GM12878 (cell line): ENCODE measurements around the gene CATSPER3. TPM values are rescaled to one million over a fixed set of nuclear protein-coding genes. Genes with fewer than 3 reads are reported as not detected.

Source experiments
- ATAC-seq: fragments of 200-7000 bp; cut with Tn5 transposase; 3 replicates; pipeline ENCODE4 v1.9.1; 2020; ENCODE audit warnings: mild to moderate bottlenecking, moderate library complexity
- BruUV-seq: library from RNA; stranded (reverse); fragments of 400-500 nt; replicated peaks from 2 replicates; lab custom pipeline; 2021; lab: Mats Ljungman, UMichigan
- CTCF ChIA-PET: fragments of 300-600 bp; sonication (Branson Sonifier 250); formaldehyde crosslinking; extraction: SDS; loops from one replicate; lab custom pipeline; 2021; ENCODE audit warnings: inconsistent platforms; lab: Yijun Ruan, JAX
- POLR2A ChIA-PET: fragments of 350-600 bp; formaldehyde crosslinking; extraction: SDS; loops from one replicate; lab custom pipeline; 2021; ENCODE audit warnings: inconsistent platforms; lab: Charles Lee
- RAD21 ChIA-PET: fragments of 300-600 bp; sonication (Branson Sonifier 250); formaldehyde crosslinking; loops from one replicate; lab custom pipeline; 2023; ENCODE audit warnings: antibody characterized with exemption; ENCODE audit not compliant: unreplicated experiment; lab: Charles Lee
- SMC1A ChIA-PET: fragments of 300-600 bp; sonication (Branson Sonifier 250); formaldehyde crosslinking; loops from one replicate; lab custom pipeline; 2023; ENCODE audit not compliant: unreplicated experiment, uncharacterized antibody; lab: Charles Lee
- DNase-seq: peaks from one replicate; pipeline ENCODE4 v3.0.0-alpha.2; 2011; ENCODE audit warnings: low read depth, low spot score
- FAIRE-seq: peaks from 3 replicates; lab custom pipeline; 2011; peaks lifted over from hg19 to GRCh38; lab: Jason Lieb, UNC
- H2AFZ ChIP-seq: 2 replicates; pipeline ENCODE4 v1.6.0; 2011; ENCODE audit warnings: low read depth, low read length, control low read depth; ENCODE audit not compliant: control insufficient read depth
- H3K27ac ChIP-seq: 2 replicates; pipeline ENCODE4 v1.5.1; 2011; ENCODE audit warnings: control low read depth; ENCODE audit not compliant: control insufficient read depth, insufficient read depth
- H3K27me3 ChIP-seq, 2 experiments: replicated peaks in 1 of 2; 2 replicates each; pipeline versions ENCODE4 v1.6.0 to v1.6.1; 2011; ENCODE audit warnings: low read length in 1 of 2; ENCODE audit not compliant: control insufficient read depth in 2 of 2, insufficient read depth in 2 of 2
- H3K36me3 ChIP-seq, 2 experiments: 2 replicates each; pipeline ENCODE4 v1.5.1; 2011; ENCODE audit warnings: low read length in 1 of 2; ENCODE audit not compliant: control insufficient read depth in 2 of 2, insufficient read depth in 2 of 2
- H3K4me1 ChIP-seq: 2 replicates; pipeline ENCODE4 v1.6.1; 2011; ENCODE audit warnings: mild to moderate bottlenecking, low read length, moderate library complexity, mixed read lengths; ENCODE audit not compliant: control insufficient read depth, insufficient read depth
- H3K4me2 ChIP-seq: 2 replicates; pipeline ENCODE4 v1.6.0; 2011; ENCODE audit warnings: control low read depth; ENCODE audit not compliant: control insufficient read depth, insufficient read depth
- H3K4me3 ChIP-seq: fragments of 200-600 bp; sonication (generic); 2 replicates; pipeline ENCODE4 v1.5.1; 2016
- H3K79me2 ChIP-seq: 2 replicates; pipeline ENCODE4 v1.6.0; 2011; ENCODE audit warnings: low read length; ENCODE audit not compliant: control insufficient read depth, insufficient read depth
- H3K9ac ChIP-seq: 2 replicates; pipeline ENCODE4 v1.8.0; 2011; ENCODE audit warnings: low read length, control low read depth, mixed read lengths; ENCODE audit not compliant: control insufficient read depth, insufficient read depth
- H3K9me3 ChIP-seq: replicated peaks from 3 replicates; pipeline ENCODE4 v1.5.1; 2011; ENCODE audit warnings: mild to moderate bottlenecking, low read length; ENCODE audit not compliant: control insufficient read depth, insufficient read depth
- H4K20me1 ChIP-seq: 2 replicates; pipeline ENCODE4 v1.6.0; 2011; ENCODE audit not compliant: control insufficient read depth, insufficient read depth
- ASH2L ChIP-seq: fragments of 300-600, 200-600 bp; sonication (generic); IDR thresholded peaks from 2 replicates; pipeline ENCODE4 v1.6.1; 2017; ENCODE audit warnings: low read depth, mild to moderate bottlenecking, borderline replicate concordance
- BMI1 ChIP-seq: fragments of 450-650 bp; IDR thresholded peaks from 2 replicates; pipeline ENCODE4 v1.6.1; 2016; ENCODE audit warnings: mild to moderate bottlenecking, moderate library complexity, borderline replicate concordance
- CEBPB ChIP-seq, 2 experiments: fragments of 150-350 bp in 1 of 2; IDR thresholded peaks; 2 replicates each; pipeline ENCODE4 v1.6.1; 2012 to 2014; ENCODE audit warnings: low read depth in 2 of 2, low read length in 2 of 2, borderline replicate concordance in 1 of 2, inconsistent platforms in 1 of 2
- CREB1 ChIP-seq: IDR thresholded peaks from 2 replicates; pipeline ENCODE4 v1.6.1; 2012; ENCODE audit warnings: low read depth, mild to moderate bottlenecking, inconsistent platforms
- EZH2 ChIP-seq: IDR thresholded peaks from 2 replicates; pipeline ENCODE4 v1.6.1; 2012; ENCODE audit warnings: low read depth, mild to moderate bottlenecking, control low read depth, inconsistent platforms, low read length, borderline replicate concordance; ENCODE audit not compliant: control insufficient read depth
- GABPA ChIP-seq: IDR thresholded peaks from 2 replicates; pipeline ENCODE4 v1.6.1; 2014; ENCODE audit warnings: antibody characterized with exemption, low read depth, mild to moderate bottlenecking, inconsistent platforms
- JUNB ChIP-seq: IDR thresholded peaks from 2 replicates; pipeline ENCODE4 v1.6.1; 2016; ENCODE audit warnings: antibody characterized with exemption, mild to moderate bottlenecking
- KDM1A ChIP-seq: fragments of 200-600 bp; sonication (generic); IDR thresholded peaks from 2 replicates; pipeline ENCODE4 v1.6.1; 2016; ENCODE audit warnings: borderline replicate concordance
- MEF2B ChIP-seq: fragments of 450-650 bp; IDR thresholded peaks from 2 replicates; pipeline ENCODE4 v1.6.1; 2018; ENCODE audit warnings: mild to moderate bottlenecking, moderate library complexity; ENCODE audit not compliant: partially characterized antibody, poor library complexity, severe bottlenecking
- NKRF ChIP-seq: fragments of 450-650 bp; conservative IDR thresholded peaks from 2 replicates; pipeline ENCODE4 v1.6.1; 2017; ENCODE audit warnings: mild to moderate bottlenecking, moderate library complexity
- NR2F1 ChIP-seq: fragments of 450-650 bp; conservative IDR thresholded peaks from 2 replicates; pipeline ENCODE4 v1.6.1; 2017; ENCODE audit warnings: mild to moderate bottlenecking
- PBX3 ChIP-seq: IDR thresholded peaks from 2 replicates; pipeline ENCODE4 v1.6.1; 2011; ENCODE audit warnings: mild to moderate bottlenecking, low read depth, low read length, moderate library complexity; ENCODE audit not compliant: insufficient replicate concordance
- POLR2A ChIP-seq: IDR thresholded peaks from 2 replicates; pipeline ENCODE4 v1.6.1; 2011; ENCODE audit warnings: low read depth, mild to moderate bottlenecking, low read length
- REST ChIP-seq: IDR thresholded peaks from 2 replicates; pipeline ENCODE4 v1.6.1; 2012; ENCODE audit warnings: mild to moderate bottlenecking, low read depth, low read length
- SIN3A ChIP-seq: IDR thresholded peaks from 2 replicates; pipeline ENCODE4 v1.6.1; 2012; ENCODE audit warnings: low read depth, low read length, improper control_type of control experiment
- SMAD5 ChIP-seq: IDR thresholded peaks from 2 replicates; pipeline ENCODE4 v1.6.1; 2016; ENCODE audit warnings: antibody characterized with exemption, low read depth
- SRF ChIP-seq, 2 experiments: IDR thresholded peaks; 2 replicates each; pipeline ENCODE4 v1.6.1; 2011; ENCODE audit warnings: low read depth in 2 of 2, low read length in 2 of 2, mild to moderate bottlenecking in 1 of 2, moderate library complexity in 1 of 2
- TAF1 ChIP-seq: IDR thresholded peaks from 2 replicates; pipeline ENCODE4 v1.6.1; 2011; ENCODE audit warnings: mild to moderate bottlenecking, low read depth, low read length, borderline replicate concordance
- TCF7 ChIP-seq: IDR thresholded peaks from 2 replicates; pipeline ENCODE4 v1.6.1; 2014; ENCODE audit warnings: antibody characterized with exemption, borderline replicate concordance
- WRNIP1 ChIP-seq: IDR thresholded peaks from 2 replicates; pipeline ENCODE4 v1.6.1; 2011; ENCODE audit warnings: low read depth, low read length, improper control_type of control experiment, borderline replicate concordance
- WGBS: methylation state at CpG from one replicate; pipeline ENCODE4 v1.1.6; 2016; ENCODE audit warnings: low lambda C conversion rate; ENCODE audit not compliant: insufficient replicate concordance, insufficient coverage; ENCODE audit errors: missing lambda C conversion rate; 5-methylcytosine and 5-hydroxymethylcytosine counted together
- in situ Hi-C: fragments of 300-500 bp; cut with MboI; formaldehyde crosslinking; loops from 9 replicates; pipeline ENCODE4 v1.14.3; 2018; ENCODE audit warnings: mixed read lengths
- intact Hi-C: fragments of 100-400 bp; cut with micrococcal nuclease; formaldehyde crosslinking; loops from one replicate; pipeline ENCODE4 v1.14.2; 2022; ENCODE audit not compliant: unreplicated experiment
- polyA plus RNA-seq, 11 experiments: library from polyadenylated mRNA; depleted of rRNA in 4 of 11; unstranded in 6 of 11; stranded (reverse) in 5 of 11; fragments of >200 nt; fragmentation: Nextera tagmentation in 4 of 11; fragmentation: Illumina TruSeq in 1 of 11; extraction: Ambion mirVana in 4 of 11; extraction: Trizol in 1 of 11; gene quantifications; 1 replicate in 1 of 11; 2 replicates in 10 of 11; pipeline versions ENCODE4 v1.2.1 to v1.2.3, GENCODE V29; 2011 to 2016; ENCODE audit warnings: inconsistent platforms in 2 of 11, missing spikeins in 2 of 11, low read depth in 1 of 11
- total RNA-seq, 4 experiments: library from RNA; depleted of rRNA in 3 of 4; stranded (reverse); fragments of >200 nt in 3 of 4; fragmentation: Illumina TruSeq in 1 of 4; extraction: Trizol in 1 of 4; gene quantifications; 2 replicates each; pipeline versions ENCODE4 v1.2.1 to v1.2.3, GENCODE V29; 2013 to 2021

The CATSPER3 gene
- total and polyA plus RNA-seq, 10 of the 15 experiments (the other 5 are each of a cell fraction or from before 2014, with no cell fraction given) = 0.06 to 0.38 (median 0.13) TPM; not detected in 4

GRCh38 chr5:135048930-135049329, 81.2 kb downstream of the CATSPER3 start:
- in situ Hi-C loops (no loop called here), intact Hi-C loops (no loop called here)
- FAIRE-seq = no peak
- Histone ChIP-seq H3K27me3 (peaks cover under 1 to 4% of the 10 kb centered on the region in 2 experiments), H3K4me3 (no peak overlapping the region), H3K4me2 (no peak overlapping the region), H2AFZ (no peak overlapping the region), H3K27ac (no peak overlapping the region), H3K9me3 (no peaks in the 10 kb centered on the region; the same call in 2 of the 3 replicates), H4K20me1 (no peaks in the 10 kb centered on the region; the same call in 1 of the 2 replicates), H3K36me3 (no peaks in the 10 kb centered on the region), H3K9ac (no peak overlapping the region), H3K79me2 (no peaks in the 10 kb centered on the region), H3K4me1 (peaks cover 12% of the 10 kb centered on the region)
- no peak for TF ChIP-seq PBX3
- TF ChIP-seq SMAD5 = no peak
- TF ChIP-seq MEF2B = no peak
- no peak for TF ChIP-seq NR2F1
- no peak for TF ChIP-seq TAF1
- TF ChIP-seq WRNIP1 = no peak
- no peak for TF ChIP-seq REST
- no peak for TF ChIP-seq POLR2A
- TF ChIP-seq BMI1 = no peak
- TF ChIP-seq GABPA = no peak
- TF ChIP-seq CEBPB (IDR thresholded peaks at IDR 0.05; ENCODE audit: borderline replicate concordance in 1 of 2, low read depth in 2 of 2, low read length in 2 of 2) = no peak
- no peak for TF ChIP-seq SRF (IDR thresholded peaks at IDR 0.05; ENCODE audit: low read depth in 2 of 2, low read length in 2 of 2)
- TF ChIP-seq EZH2 = no peak
- no peak for TF ChIP-seq SIN3A
- no peak for TF ChIP-seq KDM1A
- TF ChIP-seq TCF7 = no peak
- no peak for TF ChIP-seq CREB1
- TF ChIP-seq JUNB = no peak
- TF ChIP-seq NKRF = no peak
- no peak for TF ChIP-seq ASH2L
- SMC1A ChIA-PET = no interaction called here
- BruUV-seq = no TSS peak
- POLR2A ChIA-PET = no interaction called here
- DNase-seq = no peak
- 0% methylated on average over 1 of the region's 1 CpG for WGBS
- RAD21 ChIA-PET = no interaction called here
- CTCF ChIA-PET = interaction anchor here (1.2 kb wide), 1 partner anchor 13 kb away, joined by 5 read pairs; no protein-coding TSS in a partner anchor
- ATAC-seq = no peak
